NCI-H2171 (cell line): Measurements from ENCODE around the gene TNS4.

ENCODE experiments used
- DNase-seq: peaks from one replicate; lab custom pipeline; 2025; lab: John Stamatoyannopoulos, UW

The TNS4 gene

DNA sequence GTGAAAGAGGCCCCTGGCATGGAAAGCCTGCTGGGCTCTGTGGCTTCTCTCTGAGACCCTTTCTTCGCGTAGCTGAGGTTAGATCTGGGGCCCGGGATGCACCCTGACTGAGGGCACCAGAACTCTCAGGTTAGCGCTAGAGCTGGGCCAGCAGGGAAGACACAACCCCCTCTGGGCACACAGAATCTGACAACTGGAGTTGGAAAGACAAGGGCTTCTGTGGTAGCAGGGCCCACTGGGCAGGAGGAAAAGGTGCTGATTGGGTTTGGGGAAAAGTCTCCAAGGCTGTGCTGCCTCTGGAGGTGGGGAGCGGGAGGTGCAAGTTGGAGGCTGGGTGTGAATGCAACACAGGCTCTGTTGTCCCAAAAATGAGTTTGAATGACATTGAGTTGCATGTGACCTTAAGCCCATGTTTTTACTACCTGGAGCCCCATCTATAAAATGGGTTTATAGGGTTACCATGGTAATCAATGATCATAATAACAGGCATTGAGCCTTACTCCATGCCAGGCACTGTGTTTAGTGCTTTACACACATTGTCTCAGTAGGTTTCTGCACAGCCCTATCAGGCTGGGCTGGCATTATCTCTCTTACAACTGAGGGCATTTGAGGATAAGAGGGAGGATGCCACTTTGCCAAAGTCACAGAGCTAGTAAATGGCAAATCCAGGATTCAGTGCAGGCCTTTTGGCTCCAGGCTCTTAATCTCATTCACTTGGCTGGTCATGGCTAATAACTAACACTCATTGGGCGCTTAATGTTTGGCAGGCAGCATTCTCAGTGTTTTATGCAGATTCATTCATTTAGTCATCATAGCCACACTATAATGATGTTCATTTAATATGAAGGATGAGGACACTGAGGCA, 67.6 kb downstream of the TNS4 start:
- no peak for DNase-seq

- no peak for DNase-seq
Observed at GRCh38 chr17:40432864-40433528, 68.4 kb downstream of the TNS4 start.

GRCh38 chr17:40431231-40431602, 70.2 kb downstream of the TNS4 start:
- DNase-seq = no peak

GRCh38 chr17:40430272-40431230, 70.9 kb downstream of the TNS4 start:
- no peak for DNase-seq

GRCh38 chr17:40427002-40427491, 74.4 kb downstream of the TNS4 start:
- no peak for DNase-seq
